Motor neuron (in vitro differentiated cells): Measurements from ENCODE around the gene ALCAM. TPM values are rescaled to one million over a fixed set of nuclear protein-coding genes. Genes with fewer than 3 reads are reported as not detected.

ENCODE experiments used
- ATAC-seq, 8 experiments: fragments of 200-7000 bp; cut with Tn5 transposase; replicated peaks in 6 of 8; 2 replicates each; pipeline ENCODE4 v1.8.0; 2021; ENCODE audit warnings: mild to moderate bottlenecking in 8 of 8, moderate library complexity in 8 of 8
- H3K27ac ChIP-seq, 2 donors: fragments of 250-450 bp; sonication (Bioruptor Pico); 2 replicates each; pipeline ENCODE4 v1.9.0; 2021; ENCODE audit warnings: antibody characterized with exemption in 2 of 2, mild to moderate bottlenecking in 2 of 2, moderate library complexity in 1 of 2
- H3K4me1 ChIP-seq, 2 donors: fragments of 250-450 bp; sonication (Bioruptor Pico); replicated peaks in 1 of 2; 2 replicates each; pipeline ENCODE4 v1.6.1; 2021; ENCODE audit warnings: antibody characterized with exemption in 2 of 2, mild to moderate bottlenecking in 2 of 2, moderate library complexity in 1 of 2
- H3K4me3 ChIP-seq, 5 donors: fragments of 250-450 bp; sonication (Bioruptor Pico); 2 replicates each; pipeline ENCODE4 v1.9.0; 2021; ENCODE audit warnings: antibody characterized with exemption in 5 of 5, mild to moderate bottlenecking in 5 of 5, moderate library complexity in 4 of 5
- WGBS, 10 experiments: fragments of 450-650 bp; shearing (Covaris generic); methylation state at CpG; one replicate each; pipeline ENCODE4 v1.0.0; 2022; 5-methylcytosine and 5-hydroxymethylcytosine counted together
- in situ Hi-C, 9 experiments: fragments of 400-800 bp; cut with MboI; loops; one replicate each; pipeline ENCODE4 v1.15.0; 2021; ENCODE audit warnings: low sequenced_read_pairs in 9 of 9, low pct_unique_long_range_greater_than_20kb in 2 of 9; ENCODE audit not compliant: unreplicated experiment in 9 of 9
- total RNA-seq, 8 experiments: library from RNA; unstranded; fragments of 300-600 nt; gene quantifications; 2 replicates each; pipeline versions ENCODE4 v1.2.3 to v1.2.4, GENCODE V29; 2022

Gene ALCAM
- total RNA-seq, 8 experiments from 2014 or later: 5.4 to 136 (median 54.2) TPM

- 67 to 100% (median 82%) methylated on average over 1 to 3 of the region's 3 CpGs; no CpG with 5 or more reads in 4 of the 10 experiments for WGBS, 10 experiments
- in situ Hi-C loops: no loop called here
- Histone ChIP-seq H3K4me3 (no peak overlapping the region), H3K27ac (no peak overlapping the region), H3K4me1 (no peaks in the 10 kb centered on the region)
- no peak for ATAC-seq
These were observed 129.6 kb downstream of the ALCAM start for GRCh38 chr3:105496343-105496742.

GRCh38 chr3:105497386-105497785 is 130.7 kb downstream of the ALCAM start:
- Histone ChIP-seq H3K27ac (no peak overlapping the region), H3K4me3 (no peak overlapping the region), H3K4me1 (no peaks in the 10 kb centered on the region)
- no peak for ATAC-seq
- WGBS, 10 experiments: 50 to 100% (median 91%) methylated on average over 1 to 4 of the region's 4 CpGs; no CpG with 5 or more reads in 2 of the 10 experiments
- in situ Hi-C loops: no loop called here

- WGBS, 10 experiments: 71 to 80% methylated on average over 1 of the region's 1 CpG; no CpG with 5 or more reads in 8 of the 10 experiments
- Histone ChIP-seq H3K27ac (no peak overlapping the region), H3K4me3 (no peak overlapping the region), H3K4me1 (no peaks in the 10 kb centered on the region)
- no peak for ATAC-seq
- in situ Hi-C loops: loop anchor here in 1 of 9 experiments (25.0 kb wide), 1 partner anchor 888 kb away; no protein-coding TSS in a partner anchor
These were observed 133.3 kb downstream of the ALCAM start for GRCh38 chr3:105499961-105500360.

- Histone ChIP-seq H3K27ac (no peak overlapping the region), H3K4me3 (no peak overlapping the region), H3K4me1 (no peaks in the 10 kb centered on the region)
- in situ Hi-C loops: loop anchor here in 1 of 9 experiments (25.0 kb wide), 1 partner anchor 890 kb away; no protein-coding TSS in a partner anchor
- peak in 1 of 8 experiments; percentile 27 for ATAC-seq
- 0 to 94% (median 43%) methylated on average over 1 to 2 of the region's 2 CpGs; no CpG with 5 or more reads in 3 of the 10 experiments for WGBS, 10 experiments
These were observed 135.6 kb downstream of the ALCAM start for GRCh38 chr3:105502333-105502732.

GRCh38 chr3:105503191-105503593 is 136.5 kb downstream of the ALCAM start:
- in situ Hi-C loops: loop anchor here in 1 of 9 experiments (25.0 kb wide), 1 partner anchor 891 kb away; no protein-coding TSS in a partner anchor
- 57 to 100% (median 94%) methylated on average over 1 to 3 of the region's 3 CpGs; no CpG with 5 or more reads in 1 of the 10 experiments for WGBS, 10 experiments

GRCh38 chr3:105504440-105504951 is 137.8 kb downstream of the ALCAM start:
- Histone ChIP-seq H3K4me1 (no peaks in the 10 kb centered on the region), H3K27ac (no peak overlapping the region), H3K4me3 (no peak overlapping the region)
- ATAC-seq: no peak
- in situ Hi-C loops: loop anchor here in 1 of 9 experiments (25.0 kb wide), 1 partner anchor 892 kb away; no protein-coding TSS in a partner anchor
- WGBS, 10 experiments: 70 to 100% (median 90%) methylated on average over 1 to 8 of the region's 13 CpGs; no CpG with 5 or more reads in 5 of the 10 experiments

More at GRCh38 chr3:105503191-105503593, 136.5 kb downstream of the ALCAM start:
- Histone ChIP-seq H3K27ac (no peak overlapping the region), H3K4me1 (no peaks in the 10 kb centered on the region), H3K4me3 (no peak overlapping the region)
- ATAC-seq: peak in 3 of 8 experiments; percentile 16 to 88 (median 33)

- Histone ChIP-seq H3K4me1 (no peaks in the 10 kb centered on the region), H3K27ac (no peak overlapping the region), H3K4me3 (no peak overlapping the region)
- in situ Hi-C loops: loop anchor here in 1 of 9 experiments (25.0 kb wide), 1 partner anchor 893 kb away; no protein-coding TSS in a partner anchor
- ATAC-seq: no peak
- WGBS, 10 experiments: 71 to 100% (median 83%) methylated on average over 3 to 5 of the region's 5 CpGs; no CpG with 5 or more reads in 2 of the 10 experiments
These were observed 138.5 kb downstream of the ALCAM start for GRCh38 chr3:105505170-105505569.

- H3K4me1 ChIP-seq: no peaks in the 10 kb centered on the region
- in situ Hi-C loops: loop anchor here in 1 of 9 experiments (25.0 kb wide), 1 partner anchor 899 kb away; no protein-coding TSS in a partner anchor
- no peak overlapping the region for H3K27ac ChIP-seq
- ATAC-seq: no peak
- no peak overlapping the region for H3K4me3 ChIP-seq
These were observed 144.3 kb downstream of the ALCAM start for GRCh38 chr3:105511031-105511430.

- H3K4me1 ChIP-seq: no peaks in the 10 kb centered on the region
- H3K4me3 ChIP-seq: no peak overlapping the region
- no peak overlapping the region for H3K27ac ChIP-seq
- WGBS, 10 experiments: 17 to 100% (median 86%) methylated on average over 1 of the region's 1 CpG; no CpG with 5 or more reads in 1 of the 10 experiments
- ATAC-seq: no peak
- in situ Hi-C loops: loop anchor here in 1 of 9 experiments (25.0 kb wide), 1 partner anchor 900 kb away; no protein-coding TSS in a partner anchor
These were observed 145.4 kb downstream of the ALCAM start for GRCh38 chr3:105512061-105512460.

- Histone ChIP-seq H3K27ac (no peak overlapping the region), H3K4me1 (no peaks in the 10 kb centered on the region), H3K4me3 (no peak overlapping the region)
- in situ Hi-C loops: loop anchor here in 1 of 9 experiments (25.0 kb wide), 1 partner anchor 901 kb away; no protein-coding TSS in a partner anchor
- 86 to 100% (median 100%) methylated on average over 1 of the region's 1 CpG; no CpG with 5 or more reads in 3 of the 10 experiments for WGBS, 10 experiments
- peak in 1 of 8 experiments; percentile 83 for ATAC-seq
These were observed 146.3 kb downstream of the ALCAM start for GRCh38 chr3:105513042-105513441.

GRCh38 chr3:105513886-105514285 is 147.2 kb downstream of the ALCAM start:
- in situ Hi-C loops: loop anchor here in 1 of 9 experiments (25.0 kb wide), 1 partner anchor 902 kb away; no protein-coding TSS in a partner anchor
- ATAC-seq: no peak
- no peaks in the 10 kb centered on the region for H3K4me1 ChIP-seq
- H3K27ac ChIP-seq: no peak overlapping the region
- WGBS, 10 experiments: 80 to 100% (median 100%) methylated on average over 1 to 2 of the region's 2 CpGs; no CpG with 5 or more reads in 1 of the 10 experiments
- H3K4me3 ChIP-seq: no peak overlapping the region

- Histone ChIP-seq H3K4me3 (no peak overlapping the region), H3K4me1 (no peaks in the 10 kb centered on the region), H3K27ac (no peak overlapping the region)
- in situ Hi-C loops: loop anchor here in 1 of 9 experiments (25.0 kb wide), 1 partner anchor 903 kb away; no protein-coding TSS in a partner anchor
- no peak for ATAC-seq
- 81 to 100% (median 95%) methylated on average over 2 of the region's 2 CpGs; no CpG with 5 or more reads in 3 of the 10 experiments for WGBS, 10 experiments
These were observed 148.7 kb downstream of the ALCAM start for GRCh38 chr3:105515372-105515771.

- no peak for ATAC-seq
- no peak overlapping the region for H3K27ac ChIP-seq
These were observed 150.3 kb downstream of the ALCAM start for GRCh38 chr3:105516972-105517371.

More at GRCh38 chr3:105516972-105517371, 150.3 kb downstream of the ALCAM start:
- WGBS, 10 experiments: 39 to 100% (median 86%) methylated on average over 2 to 6 of the region's 6 CpGs; no CpG with 5 or more reads in 1 of the 10 experiments
- Histone ChIP-seq H3K4me3 (no peak overlapping the region), H3K4me1 (no peaks in the 10 kb centered on the region)
- in situ Hi-C loops: loop anchor here in 1 of 9 experiments (25.0 kb wide), 1 partner anchor 905 kb away; no protein-coding TSS in a partner anchor
